ENCODE results near the gene ZNF629.

The ZNF629 gene

GRCh38 chr16:30747331-30747730, 39.7 kb downstream of the ZNF629 start:
- DNase-seq: no peak

- no peak for DNase-seq
Observed at GRCh38 chr16:30746638-30747175, 40.3 kb downstream of the ZNF629 start.

GRCh38 chr16:30745082-30745481, 41.9 kb downstream of the ZNF629 start:
- DNase-seq: no peak

GRCh38 chr16:30744183-30744582, 42.8 kb downstream of the ZNF629 start:
- DNase-seq: no peak

- no peak for DNase-seq
Observed at GRCh38 chr16:30743716-30744115, 43.3 kb downstream of the ZNF629 start.

- DNase-seq: peak; percentile 70
Observed at GRCh38 chr16:30741461-30741914, 45.5 kb downstream of the ZNF629 start.

GRCh38 chr16:30740364-30741251, 46.4 kb downstream of the ZNF629 start:
- peak; percentile 97 for DNase-seq

- no peak for DNase-seq
Observed at GRCh38 chr16:30738984-30739951, 47.7 kb downstream of the ZNF629 start.

GRCh38 chr16:30737794-30738648, 49.0 kb downstream of the ZNF629 start:
- DNase-seq: no peak

GRCh38 chr16:30736995-30737793, 49.8 kb downstream of the ZNF629 start:
- no peak for DNase-seq

GRCh38 chr16:30731411-30731810, 55.6 kb downstream of the ZNF629 start:
- DNase-seq: no peak

- no peak for DNase-seq
Observed at GRCh38 chr16:30728899-30729672, 57.9 kb downstream of the ZNF629 start.

All from NCI-H510A (cell line).